Ascending aorta (tissue), 2 donors: ENCODE data around the gene ABCC1. TPM values are rescaled to one million over a fixed set of nuclear protein-coding genes. Genes with fewer than 3 reads are reported as not detected.
A peak's percentile ranks its signal among the peaks of the same experiment; 100 is the strongest.
"Not testable (repeated sequence)": the region's sequence is repeated elsewhere in the genome, so short reads cannot be mapped to it uniquely, and the experiment has no call there.

ENCODE experiments used
- DNase-seq, 2 donors: peaks; one replicate each; pipeline ENCODE4 v3.0.0-alpha.2; 2019; ENCODE audit warnings: low spot score in 2 of 2
- H3K27ac ChIP-seq, 2 donors: fragments of 200-600 bp; sonication (generic); one replicate each; pipeline ENCODE4 v1.5.1; 2016 to 2017; ENCODE audit warnings: mild to moderate bottlenecking in 1 of 2
- H3K27me3 ChIP-seq: fragments of 200-600 bp; sonication (generic); one replicate; pipeline ENCODE4 v1.5.1; 2017
- H3K36me3 ChIP-seq, 2 donors: fragments of 200-600 bp; sonication (generic); one replicate each; pipeline ENCODE4 v1.5.1; 2016
- H3K4me1 ChIP-seq, 2 donors: fragments of 200-600 bp; sonication (generic); one replicate each; pipeline ENCODE4 v1.5.1; 2016 to 2017; ENCODE audit warnings: mild to moderate bottlenecking in 1 of 2
- H3K4me3 ChIP-seq, 2 donors: fragments of 200-600 bp; sonication (generic); one replicate each; pipeline ENCODE4 v1.5.1; 2016 to 2017; ENCODE audit warnings: mild to moderate bottlenecking in 1 of 2
- H3K9me3 ChIP-seq, 2 donors: fragments of 200-600 bp; sonication (generic); one replicate each; pipeline ENCODE4 v1.5.1; 2016
- intact Hi-C: fragments of 100-400 bp; cut with DNase I; formaldehyde crosslinking; loops from one replicate; pipeline ENCODE4 v1.15.1; 2023
- total RNA-seq: library from RNA; depleted of rRNA; stranded (reverse); fragments of >200 nt; gene quantifications from one replicate; pipeline ENCODE4 v1.1.0, GENCODE V29; 2016
- TF ChIP-seq, protein P1 (sequence below), 3 experiments: fragments of 200-600 bp in 2 of 3; fragments of 450-650 bp in 1 of 3; sonication (generic) in 2 of 3; IDR thresholded peaks; one replicate each; pipeline ENCODE4 v1.5.1; 2016 to 2019; ENCODE audit warnings: antibody characterized with exemption in 3 of 3, mild to moderate bottlenecking in 1 of 3, moderate library complexity in 1 of 3

Gene ABCC1
- total RNA-seq, 1 donor from 2014 or later: 144 TPM

DNA sequence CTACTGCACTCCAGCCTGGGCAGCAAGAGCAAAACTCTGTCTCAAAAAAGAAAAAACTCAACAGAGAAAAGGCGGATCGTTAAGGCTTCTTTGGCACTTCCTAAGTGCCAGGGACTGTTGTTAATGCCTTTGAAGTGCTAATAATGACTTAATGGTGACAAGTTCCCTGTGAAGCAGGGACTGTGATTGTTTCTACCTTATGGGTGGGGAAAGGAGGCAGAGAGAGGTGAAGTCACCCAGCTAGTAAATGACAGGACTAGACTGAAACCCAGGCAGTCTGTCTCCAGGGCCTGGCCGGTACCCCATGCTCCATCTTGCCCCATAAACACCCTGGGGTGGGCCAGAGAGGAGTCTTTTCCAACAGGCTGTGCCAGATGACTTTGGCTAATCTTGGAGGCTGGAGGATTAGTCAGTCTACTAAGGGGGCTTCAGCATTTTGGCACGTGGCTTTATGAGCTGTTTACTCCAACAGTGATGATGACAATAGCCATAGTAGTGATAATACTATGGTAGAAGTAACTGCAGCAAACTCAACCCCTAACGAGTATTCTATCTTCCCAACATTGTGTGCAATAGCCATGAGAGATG, 26.9 kb downstream of the ABCC1 start:
- H3K27ac ChIP-seq: peak overlapping the region; percentile 94 to 97
- no peaks in the 10 kb centered on the region for H3K27me3 ChIP-seq
- H3K9me3 ChIP-seq: no peaks in the 10 kb centered on the region
- peaks cover 0 to 2% of the 10 kb centered on the region in 2 donors for H3K36me3 ChIP-seq
- no peak for DNase-seq
- TF ChIP-seq, protein P1, sequence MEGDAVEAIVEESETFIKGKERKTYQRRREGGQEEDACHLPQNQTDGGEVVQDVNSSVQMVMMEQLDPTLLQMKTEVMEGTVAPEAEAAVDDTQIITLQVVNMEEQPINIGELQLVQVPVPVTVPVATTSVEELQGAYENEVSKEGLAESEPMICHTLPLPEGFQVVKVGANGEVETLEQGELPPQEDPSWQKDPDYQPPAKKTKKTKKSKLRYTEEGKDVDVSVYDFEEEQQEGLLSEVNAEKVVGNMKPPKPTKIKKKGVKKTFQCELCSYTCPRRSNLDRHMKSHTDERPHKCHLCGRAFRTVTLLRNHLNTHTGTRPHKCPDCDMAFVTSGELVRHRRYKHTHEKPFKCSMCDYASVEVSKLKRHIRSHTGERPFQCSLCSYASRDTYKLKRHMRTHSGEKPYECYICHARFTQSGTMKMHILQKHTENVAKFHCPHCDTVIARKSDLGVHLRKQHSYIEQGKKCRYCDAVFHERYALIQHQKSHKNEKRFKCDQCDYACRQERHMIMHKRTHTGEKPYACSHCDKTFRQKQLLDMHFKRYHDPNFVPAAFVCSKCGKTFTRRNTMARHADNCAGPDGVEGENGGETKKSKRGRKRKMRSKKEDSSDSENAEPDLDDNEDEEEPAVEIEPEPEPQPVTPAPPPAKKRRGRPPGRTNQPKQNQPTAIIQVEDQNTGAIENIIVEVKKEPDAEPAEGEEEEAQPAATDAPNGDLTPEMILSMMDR (IDR thresholded peaks at IDR 0.05): no peak
- peaks cover 28 to 66% of the 10 kb centered on the region in 2 donors for H3K4me1 ChIP-seq
- intact Hi-C loops: loop anchor here (2.0 kb wide), 1 partner anchor 24 kb away; no protein-coding TSS in a partner anchor
- H3K4me3 ChIP-seq: peak overlapping the region in 1 of 2 donors; percentile 14

DNA sequence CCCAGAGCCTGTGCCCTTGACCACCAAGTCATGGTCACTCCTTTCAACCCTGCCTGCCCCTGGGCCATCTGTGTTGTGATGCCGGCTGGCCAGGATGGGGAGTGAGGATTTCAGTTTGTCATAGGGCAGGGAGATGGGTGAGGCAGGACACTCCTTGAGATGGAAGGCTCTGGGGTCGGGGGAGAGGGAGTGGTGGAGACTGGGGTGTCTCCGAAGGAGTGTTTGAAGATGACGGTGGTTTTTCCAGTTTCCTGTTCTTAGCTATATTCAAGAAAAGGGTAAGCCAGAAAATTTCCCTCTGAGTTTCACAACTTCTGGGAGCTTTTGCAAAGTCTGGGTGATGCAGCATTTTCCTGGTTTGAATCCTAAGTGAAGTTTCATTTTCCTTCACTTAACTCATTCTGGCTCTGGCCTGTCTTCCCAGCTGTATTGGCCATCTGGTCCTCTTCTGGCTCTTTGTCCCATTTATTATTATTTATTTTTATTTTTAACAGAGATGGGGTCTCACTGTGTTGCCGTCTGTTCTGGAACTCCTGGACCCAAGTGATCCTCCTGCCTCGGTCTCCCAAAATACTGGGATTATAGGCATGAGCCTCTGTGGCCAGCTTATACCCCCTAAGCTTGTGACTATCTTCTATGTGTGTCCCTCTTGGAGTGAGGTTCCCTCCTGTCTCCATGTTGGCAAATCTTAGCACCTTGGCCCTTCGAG, 27.7 kb downstream of the ABCC1 start:
- H3K9me3 ChIP-seq: no peaks in the 10 kb centered on the region
- peak overlapping the region in 1 of 2 donors; percentile 14 for H3K4me3 ChIP-seq
- DNase-seq: peak in 1 of 2 donors; percentile 82
- intact Hi-C loops: loop anchor here (2.0 kb wide), 1 partner anchor 24 kb away; no protein-coding TSS in a partner anchor
- peaks cover 28 to 66% of the 10 kb centered on the region in 2 donors for H3K4me1 ChIP-seq
- no peaks in the 10 kb centered on the region for H3K27me3 ChIP-seq
- H3K27ac ChIP-seq: peak overlapping the region; percentile 94 to 97
- H3K36me3 ChIP-seq: peaks cover 0 to 2% of the 10 kb centered on the region in 2 donors
- TF ChIP-seq, protein P1 (IDR thresholded peaks at IDR 0.05): no peak

DNA sequence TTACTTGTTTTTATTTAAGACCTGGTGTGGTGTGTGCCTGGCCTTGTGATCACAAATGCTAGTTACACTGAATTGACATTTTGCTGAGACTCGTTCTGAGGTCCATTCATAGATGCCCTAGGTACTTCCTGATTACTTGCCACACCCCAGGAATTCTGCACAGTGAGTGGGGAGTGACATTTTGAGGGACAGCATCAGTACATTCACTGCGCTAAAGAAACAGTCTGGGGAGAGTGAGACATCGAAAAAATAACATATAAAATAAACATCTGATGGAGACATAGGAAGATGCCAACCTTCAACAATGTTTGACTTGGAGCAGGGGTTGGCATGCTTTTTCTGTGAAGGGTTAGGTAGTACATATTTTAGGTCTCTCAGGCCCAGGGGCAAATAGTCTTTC, 30.4 kb downstream of the ABCC1 start:
- intact Hi-C loops: no loop called here
- peaks cover 35 to 65% of the 10 kb centered on the region in 2 donors for H3K4me1 ChIP-seq
- H3K27ac ChIP-seq: peak overlapping the region; percentile 94 to 97
- H3K9me3 ChIP-seq: no peaks in the 10 kb centered on the region
- H3K27me3 ChIP-seq: no peaks in the 10 kb centered on the region
- TF ChIP-seq, protein P1 (IDR thresholded peaks at IDR 0.05): no peak
- DNase-seq: peak in 1 of 2 donors; percentile 80
- H3K36me3 ChIP-seq: no peaks in the 10 kb centered on the region
- no peak overlapping the region for H3K4me3 ChIP-seq

DNA sequence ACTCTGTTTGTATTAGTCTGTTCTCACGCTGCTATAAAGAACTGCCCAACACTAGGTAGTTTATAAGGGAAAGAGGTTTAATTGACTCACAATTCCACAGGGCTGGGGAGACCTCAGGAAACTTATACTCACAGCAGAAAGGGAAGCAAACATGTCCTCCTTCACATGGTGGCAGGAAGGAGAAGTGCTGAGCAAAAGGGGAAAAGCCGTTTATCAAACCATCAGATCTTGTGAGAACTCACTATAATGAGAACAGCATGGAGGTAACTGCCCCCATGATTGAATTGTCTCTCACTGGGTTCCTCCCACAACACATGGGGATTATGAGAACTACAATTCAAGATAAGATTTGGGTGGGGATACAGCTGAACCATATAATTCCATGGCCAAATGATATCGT, 30.9 kb downstream of the ABCC1 start:
- H3K36me3 ChIP-seq: no peaks in the 10 kb centered on the region
- no peak for DNase-seq
- H3K9me3 ChIP-seq: no peaks in the 10 kb centered on the region
- peak overlapping the region; percentile 94 to 97 for H3K27ac ChIP-seq
- peaks cover 33 to 63% of the 10 kb centered on the region in 2 donors for H3K4me1 ChIP-seq
- TF ChIP-seq, protein P1 (IDR thresholded peaks at IDR 0.05): no peak
- no peaks in the 10 kb centered on the region for H3K27me3 ChIP-seq
- H3K4me3 ChIP-seq: no peak overlapping the region
- intact Hi-C loops: no loop called here

DNA sequence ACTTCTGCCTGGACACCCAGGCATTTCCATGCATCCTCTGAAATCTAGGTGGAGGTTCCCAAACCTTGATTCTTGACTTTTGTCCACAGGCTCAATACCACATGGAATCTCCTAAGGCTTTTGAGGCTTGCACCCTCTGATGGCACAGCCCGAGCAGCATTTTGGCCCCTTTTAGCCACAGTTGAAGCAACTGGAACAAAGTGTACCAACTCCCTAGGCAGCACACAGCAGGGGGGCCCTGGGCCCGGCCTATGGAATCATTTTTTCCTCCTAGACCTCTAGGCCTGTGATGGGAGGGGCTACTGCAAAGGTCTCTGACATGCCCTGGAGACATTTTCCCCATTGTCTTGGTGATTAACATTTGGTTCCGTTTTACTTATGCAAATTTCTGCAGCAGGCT, 32.0 kb downstream of the ABCC1 start:
- Histone ChIP-seq H3K4me1 (peaks cover 23 to 56% of the 10 kb centered on the region in 2 donors), H3K4me3 (no peak overlapping the region), H3K9me3 (no peaks in the 10 kb centered on the region), H3K36me3 (no peaks in the 10 kb centered on the region), H3K27ac (peak overlapping the region in 1 of 2 donors; percentile 94), H3K27me3 (no peaks in the 10 kb centered on the region)
- intact Hi-C loops: no loop called here
- DNase-seq: no peak
- TF ChIP-seq, protein P1 (IDR thresholded peaks at IDR 0.05): no peak

DNA sequence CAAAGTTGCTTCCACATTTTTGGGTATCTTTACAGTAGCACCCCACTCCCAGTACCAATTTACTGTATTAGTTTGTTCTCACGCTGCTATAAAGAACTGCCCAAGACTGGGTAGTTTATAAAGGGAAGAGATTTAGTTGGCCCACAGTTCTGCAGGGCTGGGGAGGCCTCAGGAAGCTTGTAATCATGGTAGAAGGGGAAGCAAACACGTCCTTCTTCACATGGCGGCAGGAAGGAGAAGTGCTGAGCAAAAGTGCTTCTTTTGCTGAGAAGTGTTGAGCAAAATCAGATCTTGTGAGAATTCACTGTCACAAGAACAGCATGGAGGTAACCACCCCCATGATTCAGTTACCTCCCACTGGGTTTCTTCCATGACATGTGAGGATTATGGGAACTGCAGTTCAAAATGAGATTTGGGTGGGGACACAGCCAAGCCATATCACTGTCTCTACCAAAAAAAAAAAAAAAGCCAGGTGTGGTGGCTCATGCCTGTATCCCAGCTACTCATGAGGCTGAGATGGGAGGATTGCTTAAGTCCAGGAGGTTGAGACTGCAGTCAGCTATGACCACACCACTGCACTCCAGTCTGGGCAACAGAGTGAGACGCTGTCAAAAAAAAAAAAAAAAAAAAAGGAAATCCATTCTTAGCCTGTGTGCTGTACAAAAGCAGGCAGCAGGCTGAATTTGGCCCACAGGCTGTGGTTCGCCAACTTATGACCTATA, 32.9 kb downstream of the ABCC1 start:
- H3K4me1 ChIP-seq: peaks cover 17 to 49% of the 10 kb centered on the region in 2 donors
- H3K36me3 ChIP-seq, H3K27me3 ChIP-seq, H3K9me3 ChIP-seq, intact Hi-C loops, H3K4me3 ChIP-seq: not testable (repeated sequence)
- peak in 1 of 2 donors; percentile 62 for DNase-seq
- H3K27ac ChIP-seq: peak overlapping the region in 1 of 2 donors; percentile 69
